ENCODE measurements around the gene CACNG3.
"Not testable (repeated sequence)": the region's sequence is repeated elsewhere in the genome, so short reads cannot be mapped to it uniquely, and the experiment has no call there.

CACNG3 gene

GRCh38 chr16:24281466-24281865, 25.3 kb downstream of the CACNG3 start:
- H3K4me1 ChIP-seq (ENCODE audit: control insufficient read depth, insufficient read depth, low read length): no peaks in the 10 kb centered on the region
- H3K4me2 ChIP-seq (ENCODE audit: low read length): no peak overlapping the region
- peaks cover 5% of the 10 kb centered on the region for H3K9me3 ChIP-seq (replicated peaks; ENCODE audit: low read length)
- no peaks in the 10 kb centered on the region for H3K27me3 ChIP-seq (ENCODE audit: control insufficient read depth, insufficient read depth, low read length)
- no peaks in the 10 kb centered on the region for H3K36me3 ChIP-seq (ENCODE audit: insufficient read depth, low read length)
- H3K9ac ChIP-seq (ENCODE audit: low read depth, low read length): no peak overlapping the region
- no peak overlapping the region for H3K4me3 ChIP-seq (ENCODE audit: low read length)

DNA sequence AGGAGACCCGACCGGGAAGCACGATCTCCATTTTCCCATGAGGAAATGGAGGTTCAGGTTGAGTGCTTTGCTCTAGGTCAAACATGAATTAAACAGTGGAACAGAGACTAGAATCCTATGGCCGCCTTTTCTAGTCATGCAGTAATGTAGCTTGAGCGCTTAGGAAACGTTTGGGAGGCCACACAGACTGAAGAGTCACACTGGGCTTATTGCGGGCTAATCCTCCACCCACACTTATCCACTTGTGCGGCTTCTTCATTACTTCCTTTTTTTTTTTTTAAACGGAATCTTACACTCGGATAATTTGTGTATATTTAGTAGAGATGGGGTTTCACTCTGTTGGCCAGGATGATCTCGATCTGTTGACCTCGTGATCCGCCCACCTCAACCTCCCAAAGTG, 26.0 kb downstream of the CACNG3 start:
- Histone ChIP-seq H3K27me3 (ENCODE audit: control insufficient read depth, insufficient read depth, low read length) (no peaks in the 10 kb centered on the region), H3K9me3 (replicated peaks; ENCODE audit: low read length) (peaks cover 2% of the 10 kb centered on the region), H3K36me3 (ENCODE audit: insufficient read depth, low read length) (no peaks in the 10 kb centered on the region), H3K9ac (ENCODE audit: low read depth, low read length) (no peak overlapping the region), H3K4me1 (ENCODE audit: control insufficient read depth, insufficient read depth, low read length) (no peaks in the 10 kb centered on the region), H3K4me2 (ENCODE audit: low read length) (no peak overlapping the region), H3K4me3 (ENCODE audit: low read length) (no peak overlapping the region)

GRCh38 chr16:24286741-24287405, 30.7 kb downstream of the CACNG3 start:
- Histone ChIP-seq H3K9ac (ENCODE audit: low read depth, low read length) (no peak overlapping the region), H3K4me1 (ENCODE audit: control insufficient read depth, insufficient read depth, low read length) (no peaks in the 10 kb centered on the region), H3K36me3 (ENCODE audit: insufficient read depth, low read length) (no peaks in the 10 kb centered on the region), H3K9me3 (replicated peaks; ENCODE audit: low read length) (peaks cover 3% of the 10 kb centered on the region), H3K4me2 (ENCODE audit: low read length) (no peak overlapping the region), H3K27me3 (ENCODE audit: control insufficient read depth, insufficient read depth, low read length) (no peaks in the 10 kb centered on the region), H3K4me3 (ENCODE audit: low read length) (no peak overlapping the region)

- no peak overlapping the region for H3K4me3 ChIP-seq (ENCODE audit: low read length)
- H3K4me2 ChIP-seq (ENCODE audit: low read length): no peak overlapping the region
- H3K9ac ChIP-seq (ENCODE audit: low read depth, low read length): no peak overlapping the region
- H3K4me1 ChIP-seq (ENCODE audit: control insufficient read depth, insufficient read depth, low read length): no peaks in the 10 kb centered on the region
- no peaks in the 10 kb centered on the region for H3K27me3 ChIP-seq (ENCODE audit: control insufficient read depth, insufficient read depth, low read length)
- H3K9me3 ChIP-seq (replicated peaks; ENCODE audit: low read length): peaks cover 3% of the 10 kb centered on the region
- H3K36me3 ChIP-seq (ENCODE audit: insufficient read depth, low read length): no peaks in the 10 kb centered on the region
Observed at GRCh38 chr16:24288516-24288915, 32.4 kb downstream of the CACNG3 start.

GRCh38 chr16:24289166-24289700, 33.1 kb downstream of the CACNG3 start:
- Histone ChIP-seq H3K9me3 (replicated peaks; ENCODE audit: low read length) (peaks cover 3% of the 10 kb centered on the region), H3K4me2 (ENCODE audit: low read length) (no peak overlapping the region), H3K4me1 (ENCODE audit: control insufficient read depth, insufficient read depth, low read length) (no peaks in the 10 kb centered on the region), H3K36me3 (ENCODE audit: insufficient read depth, low read length) (no peaks in the 10 kb centered on the region), H3K4me3 (ENCODE audit: low read length) (no peak overlapping the region), H3K27me3 (ENCODE audit: control insufficient read depth, insufficient read depth, low read length) (no peaks in the 10 kb centered on the region), H3K9ac (ENCODE audit: low read depth, low read length) (no peak overlapping the region)

GRCh38 chr16:24291932-24292331, 35.8 kb downstream of the CACNG3 start:
- no peaks in the 10 kb centered on the region for H3K27me3 ChIP-seq (ENCODE audit: control insufficient read depth, insufficient read depth, low read length)
- no peak overlapping the region for H3K9ac ChIP-seq (ENCODE audit: low read depth, low read length)
- no peak overlapping the region for H3K4me3 ChIP-seq (ENCODE audit: low read length)
- peaks cover 3% of the 10 kb centered on the region for H3K9me3 ChIP-seq (replicated peaks; ENCODE audit: low read length)
- no peaks in the 10 kb centered on the region for H3K4me1 ChIP-seq (ENCODE audit: control insufficient read depth, insufficient read depth, low read length)
- H3K4me2 ChIP-seq (ENCODE audit: low read length): no peak overlapping the region
- H3K36me3 ChIP-seq (ENCODE audit: insufficient read depth, low read length): no peaks in the 10 kb centered on the region

DNA sequence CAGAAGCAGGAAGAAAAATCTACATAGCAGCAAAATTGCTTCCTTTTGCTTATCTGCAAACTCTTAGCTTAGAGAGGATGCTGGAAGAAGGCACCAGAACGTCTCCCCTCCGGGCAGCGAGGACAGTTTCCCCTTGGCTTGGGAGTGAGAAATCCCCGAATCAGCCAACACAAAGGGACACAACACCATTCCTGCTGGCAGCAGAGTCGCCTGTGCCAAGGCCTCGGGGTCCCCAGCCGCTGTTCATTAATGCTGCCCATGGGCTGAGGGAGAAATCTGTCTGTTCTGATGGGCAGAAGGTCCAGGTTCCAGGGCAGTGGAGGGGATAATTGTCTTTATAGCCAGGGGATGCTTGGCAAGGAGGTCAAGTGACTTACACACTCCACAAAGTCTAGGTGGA, 38.0 kb downstream of the CACNG3 start:
- no peak overlapping the region for H3K4me3 ChIP-seq (ENCODE audit: low read length)
- no peaks in the 10 kb centered on the region for H3K4me1 ChIP-seq (ENCODE audit: control insufficient read depth, insufficient read depth, low read length)
- H3K27me3 ChIP-seq (ENCODE audit: control insufficient read depth, insufficient read depth, low read length): no peaks in the 10 kb centered on the region
- no peaks in the 10 kb centered on the region for H3K36me3 ChIP-seq (ENCODE audit: insufficient read depth, low read length)
- peaks cover 3% of the 10 kb centered on the region for H3K9me3 ChIP-seq (replicated peaks; ENCODE audit: low read length)
- H3K4me2 ChIP-seq (ENCODE audit: low read length): no peak overlapping the region
- no peak overlapping the region for H3K9ac ChIP-seq (ENCODE audit: low read depth, low read length)

DNA sequence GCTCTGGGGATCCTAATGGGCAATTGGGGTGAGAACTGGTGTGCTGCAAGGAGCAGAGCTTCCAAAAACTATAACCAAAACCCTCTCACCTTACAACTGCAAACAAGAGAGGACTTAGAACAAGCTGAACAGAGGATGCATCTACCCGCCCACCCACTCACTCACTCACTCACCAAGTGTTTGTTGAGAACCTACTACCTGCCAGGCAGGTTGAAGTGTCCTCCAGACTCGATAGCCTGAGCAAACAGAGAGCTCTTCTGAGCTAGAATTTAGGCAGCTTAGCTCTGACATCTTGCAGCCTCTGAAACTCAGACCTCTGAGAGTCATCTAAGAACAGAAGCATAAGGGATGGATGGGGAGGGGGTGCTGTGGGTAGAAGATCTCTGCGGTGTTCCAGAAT, 41.2 kb downstream of the CACNG3 start:
- no peak overlapping the region for H3K9ac ChIP-seq (ENCODE audit: low read depth, low read length)

GRCh38 chr16:24298548-24299167, 42.5 kb downstream of the CACNG3 start:
- Histone ChIP-seq H3K4me3 (ENCODE audit: low read length) (no peak overlapping the region), H3K9ac (ENCODE audit: low read depth, low read length) (no peak overlapping the region), H3K4me2 (ENCODE audit: low read length) (no peak overlapping the region)

More for the DNA sequence above, 41.2 kb downstream of the CACNG3 start:
- Histone ChIP-seq H3K36me3 (ENCODE audit: insufficient read depth, low read length) (no peaks in the 10 kb centered on the region), H3K4me2 (ENCODE audit: low read length) (no peak overlapping the region), H3K27me3 (ENCODE audit: control insufficient read depth, insufficient read depth, low read length) (no peaks in the 10 kb centered on the region), H3K4me3 (ENCODE audit: low read length) (no peak overlapping the region), H3K4me1 (ENCODE audit: control insufficient read depth, insufficient read depth, low read length) (no peaks in the 10 kb centered on the region), H3K9me3 (replicated peaks; ENCODE audit: low read length) (no peaks in the 10 kb centered on the region)

DNA sequence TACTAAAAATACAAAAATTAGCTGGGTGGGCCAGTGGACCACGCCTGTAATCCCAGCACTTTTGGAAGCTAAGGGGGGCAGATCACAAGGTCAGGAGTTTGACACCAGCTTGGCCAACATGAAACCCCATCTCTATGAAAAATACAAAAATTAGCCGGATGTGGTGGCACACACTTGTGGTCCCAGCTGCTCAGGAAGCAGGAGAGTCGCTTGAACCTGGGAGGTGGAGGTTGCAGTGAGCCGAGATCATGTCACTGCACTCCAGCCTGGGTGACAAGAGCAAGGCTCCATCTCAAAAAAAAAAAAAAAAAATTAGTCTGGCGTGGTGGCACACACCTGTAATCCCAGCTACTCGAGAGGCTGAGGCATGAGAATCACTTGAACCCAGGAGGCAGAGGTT, 44.6 kb downstream of the CACNG3 start:
- not testable (repeated sequence) for H3K27me3 ChIP-seq (ENCODE audit: control insufficient read depth, insufficient read depth, low read length); H3K9ac ChIP-seq (ENCODE audit: low read depth, low read length); H3K9me3 ChIP-seq (replicated peaks; ENCODE audit: low read length); H3K4me1 ChIP-seq (ENCODE audit: control insufficient read depth, insufficient read depth, low read length); H3K4me3 ChIP-seq (ENCODE audit: low read length); H3K4me2 ChIP-seq (ENCODE audit: low read length); H3K36me3 ChIP-seq (ENCODE audit: insufficient read depth, low read length)

More at GRCh38 chr16:24298548-24299167, 42.5 kb downstream of the CACNG3 start:
- H3K36me3 ChIP-seq (ENCODE audit: insufficient read depth, low read length): no peaks in the 10 kb centered on the region
- H3K9me3 ChIP-seq (replicated peaks; ENCODE audit: low read length): no peaks in the 10 kb centered on the region
- H3K4me1 ChIP-seq (ENCODE audit: control insufficient read depth, insufficient read depth, low read length): no peaks in the 10 kb centered on the region
- H3K27me3 ChIP-seq (ENCODE audit: control insufficient read depth, insufficient read depth, low read length): no peaks in the 10 kb centered on the region

DNA sequence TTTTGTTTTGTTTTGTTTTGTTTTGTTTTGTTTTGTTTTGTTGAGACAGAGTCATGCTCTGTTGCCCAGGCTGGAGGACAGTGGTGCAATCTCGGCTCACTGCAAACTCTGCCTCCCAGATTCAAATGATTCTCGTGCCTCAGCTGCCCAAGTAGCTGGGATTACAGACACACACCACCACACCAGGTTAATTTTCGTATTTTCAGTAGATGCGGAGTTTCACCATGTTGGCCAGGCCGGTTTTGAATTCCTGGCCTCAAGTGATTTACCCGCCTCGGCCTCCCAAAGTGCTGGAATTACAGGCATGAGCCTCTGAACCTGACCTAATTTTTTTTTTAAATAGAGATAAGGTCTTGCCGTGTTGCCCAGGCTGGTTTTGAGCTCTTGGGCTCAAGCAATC, 46.5 kb downstream of the CACNG3 start:
- no peaks in the 10 kb centered on the region for H3K36me3 ChIP-seq (ENCODE audit: insufficient read depth, low read length)
- H3K27me3 ChIP-seq (ENCODE audit: control insufficient read depth, insufficient read depth, low read length): no peaks in the 10 kb centered on the region
- H3K4me2 ChIP-seq (ENCODE audit: low read length): no peak overlapping the region
- H3K4me3 ChIP-seq (ENCODE audit: low read length): no peak overlapping the region
- no peaks in the 10 kb centered on the region for H3K9me3 ChIP-seq (replicated peaks; ENCODE audit: low read length)
- H3K4me1 ChIP-seq (ENCODE audit: control insufficient read depth, insufficient read depth, low read length): no peaks in the 10 kb centered on the region
- no peak overlapping the region for H3K9ac ChIP-seq (ENCODE audit: low read depth, low read length)

GRCh38 chr16:24308200-24308599, 52.1 kb downstream of the CACNG3 start:
- no peaks in the 10 kb centered on the region for H3K4me1 ChIP-seq (ENCODE audit: control insufficient read depth, insufficient read depth, low read length)
- H3K9me3 ChIP-seq (replicated peaks; ENCODE audit: low read length): peaks cover 5% of the 10 kb centered on the region
- H3K36me3 ChIP-seq (ENCODE audit: insufficient read depth, low read length): no peaks in the 10 kb centered on the region
- no peak overlapping the region for H3K9ac ChIP-seq (ENCODE audit: low read depth, low read length)
- no peak overlapping the region for H3K4me2 ChIP-seq (ENCODE audit: low read length)
- H3K4me3 ChIP-seq (ENCODE audit: low read length): no peak overlapping the region
- no peaks in the 10 kb centered on the region for H3K27me3 ChIP-seq (ENCODE audit: control insufficient read depth, insufficient read depth, low read length)

Measured in skeletal muscle satellite cell (primary cell).